Caco-2 (cell line): ENCODE data around the gene C13orf42. TPM values are rescaled to one million over a fixed set of nuclear protein-coding genes. Genes with fewer than 3 reads are reported as not detected.

Source experiments
- BruUV-seq: library from RNA; stranded (reverse); fragments of 400-500 nt; replicated peaks from 2 replicates; lab custom pipeline; 2021; lab: Mats Ljungman, UMichigan
- CTCF ChIA-PET: fragments of 300-600 bp; sonication (Branson Sonifier 250); formaldehyde crosslinking; loops from one replicate; lab custom pipeline; 2022; ENCODE audit warnings: antibody characterized with exemption; lab: Charles Lee
- POLR2A ChIA-PET: fragments of 300-600 bp; sonication (Branson Sonifier 250); formaldehyde crosslinking; loops from one replicate; lab custom pipeline; 2022; ENCODE audit warnings: antibody characterized with exemption; lab: Charles Lee
- DNase-seq, 2 experiments: peaks; one replicate each; pipeline versions ENCODE4 v3.0.0 to v3.0.0-alpha.2; 2020 to 2022
- H3K27me3 ChIP-seq: replicated peaks from 2 replicates; pipeline ENCODE4 v1.6.0; 2011; ENCODE audit warnings: low read length; ENCODE audit not compliant: control insufficient read depth, insufficient read depth
- H3K36me3 ChIP-seq: 2 replicates; pipeline ENCODE4 v1.5.1; 2011; ENCODE audit warnings: low read length; ENCODE audit not compliant: control insufficient read depth, insufficient read depth
- H3K4me1 ChIP-seq: fragments of 250-450 bp; sonication (Bioruptor Pico); 2 replicates; pipeline ENCODE4 v1.5.1; 2020; ENCODE audit warnings: mild to moderate bottlenecking
- H3K4me3 ChIP-seq: 2 replicates; pipeline ENCODE4 v1.5.1; 2011; ENCODE audit warnings: low read depth, mild to moderate bottlenecking, control low read depth, low read length
- H3K9me3 ChIP-seq: fragments of 250-450 bp; sonication (Bioruptor Pico); 2 replicates; pipeline ENCODE4 v1.5.1; 2020; ENCODE audit warnings: mild to moderate bottlenecking, moderate library complexity
- H3K27ac Mint-ChIP-seq: one replicate; pipeline ENCODE4 v1.8.0; 2022; ENCODE audit warnings: mixed read lengths; ENCODE audit not compliant: unreplicated experiment
- H3K27me3 Mint-ChIP-seq: one replicate; pipeline ENCODE4 v1.8.0; 2022; ENCODE audit warnings: mixed read lengths; ENCODE audit not compliant: insufficient read depth, unreplicated experiment
- H3K36me3 Mint-ChIP-seq: one replicate; pipeline ENCODE4 v1.8.0; 2022; ENCODE audit warnings: mild to moderate bottlenecking, mixed read lengths; ENCODE audit not compliant: insufficient read depth, unreplicated experiment
- H3K4me1 Mint-ChIP-seq: one replicate; pipeline ENCODE4 v1.8.0; 2022; ENCODE audit warnings: low read depth, mixed read lengths; ENCODE audit not compliant: unreplicated experiment
- H3K4me3 Mint-ChIP-seq: one replicate; pipeline ENCODE4 v1.8.0; 2022; ENCODE audit warnings: mild to moderate bottlenecking, moderate library complexity, mixed read lengths; ENCODE audit not compliant: unreplicated experiment
- H3K9me3 Mint-ChIP-seq: one replicate; pipeline ENCODE4 v1.8.0; 2022; ENCODE audit warnings: mixed read lengths; ENCODE audit not compliant: unreplicated experiment
- CTCF ChIP-seq, 2 experiments: fragments of 200-600 bp in 1 of 2; IDR thresholded peaks; 1 replicate in 1 of 2; 2 replicates in 1 of 2; pipeline versions ENCODE4 v1.5.1 to v1.8.0; 2011 to 2022; ENCODE audit warnings: antibody characterized with exemption in 1 of 2, control low read depth in 1 of 2, inconsistent platforms in 1 of 2, low read depth in 1 of 2, low read length in 1 of 2, mild to moderate bottlenecking in 1 of 2, moderate library complexity in 1 of 2; ENCODE audit not compliant: insufficient read depth in 1 of 2, severe bottlenecking in 1 of 2, unreplicated experiment in 1 of 2
- intact Hi-C: fragments of 100-400 bp; cut with micrococcal nuclease; formaldehyde crosslinking; loops from one replicate; pipeline ENCODE4 v1.10.0; 2022; ENCODE audit not compliant: unreplicated experiment
- total RNA-seq: library from RNA; stranded (reverse); gene quantifications from 2 replicates; pipeline ENCODE4 v1.2.3, GENCODE V29; 2022

C13orf42 gene
- total RNA-seq, 1 experiment from 2014 or later = not detected

- no TSS peak for BruUV-seq
- H3K36me3 Mint-ChIP-seq = no peaks in the 10 kb centered on the region
- peaks cover 6% of the 10 kb centered on the region for H3K9me3 Mint-ChIP-seq
- no peak overlapping the region for H3K27ac Mint-ChIP-seq
- intact Hi-C loops = no loop called here
- H3K4me1 Mint-ChIP-seq = no peaks in the 10 kb centered on the region
- no peaks in the 10 kb centered on the region for H3K9me3 ChIP-seq
- TF ChIP-seq CTCF (IDR thresholded peaks at IDR 0.05; ENCODE audit: insufficient read depth in 1 of 2, low read depth in 1 of 2, low read length in 1 of 2, severe bottlenecking in 1 of 2, unreplicated experiment in 1 of 2) = no peak
- ChIA-PET CTCF (no interaction called here), POLR2A (no interaction called here)
- DNase-seq = no peak
- H3K27me3 ChIP-seq = no peaks in the 10 kb centered on the region
- H3K27me3 Mint-ChIP-seq = no peaks in the 10 kb centered on the region
- no peak overlapping the region for H3K4me3 ChIP-seq
- no peaks in the 10 kb centered on the region for H3K36me3 ChIP-seq
- H3K4me3 Mint-ChIP-seq = no peak overlapping the region
- H3K4me1 ChIP-seq = no peaks in the 10 kb centered on the region
Observed at GRCh38 chr13:51112771-51113170, 1.7 kb upstream of the C13orf42 start.

GRCh38 chr13:51111997-51112396 lies 923 bp upstream of the C13orf42 start:
- TF ChIP-seq CTCF (IDR thresholded peaks at IDR 0.05; ENCODE audit: insufficient read depth in 1 of 2, low read depth in 1 of 2, low read length in 1 of 2, severe bottlenecking in 1 of 2, unreplicated experiment in 1 of 2) = no peak
- Mint-ChIP-seq H3K4me1 (no peaks in the 10 kb centered on the region), H3K27me3 (no peaks in the 10 kb centered on the region), H3K4me3 (no peak overlapping the region), H3K9me3 (no peaks in the 10 kb centered on the region), H3K27ac (no peak overlapping the region), H3K36me3 (no peaks in the 10 kb centered on the region)
- intact Hi-C loops = no loop called here
- no peaks in the 10 kb centered on the region for H3K36me3 ChIP-seq
- no peaks in the 10 kb centered on the region for H3K9me3 ChIP-seq
- ChIA-PET CTCF (interaction anchor here (0.5 to 1.6 kb wide), 2 partner anchors 14 to 243 kb away, joined by 3 to 4 read pairs; no protein-coding TSS in a partner anchor), POLR2A (no interaction called here)
- BruUV-seq = no TSS peak
- H3K27me3 ChIP-seq = no peaks in the 10 kb centered on the region
- H3K4me3 ChIP-seq = no peak overlapping the region
- no peaks in the 10 kb centered on the region for H3K4me1 ChIP-seq
- DNase-seq = no peak

GRCh38 chr13:51107996-51108395 lies 3.1 kb downstream of the C13orf42 start:
- no peak for TF ChIP-seq CTCF (IDR thresholded peaks at IDR 0.05; ENCODE audit: insufficient read depth in 1 of 2, low read depth in 1 of 2, low read length in 1 of 2, severe bottlenecking in 1 of 2, unreplicated experiment in 1 of 2)
- H3K36me3 ChIP-seq = no peaks in the 10 kb centered on the region
- H3K4me1 ChIP-seq = no peaks in the 10 kb centered on the region
- POLR2A ChIA-PET = no interaction called here
- intact Hi-C loops = no loop called here
- no peak overlapping the region for H3K4me3 ChIP-seq
- H3K4me3 Mint-ChIP-seq = no peak overlapping the region
- no peaks in the 10 kb centered on the region for H3K4me1 Mint-ChIP-seq
- H3K27me3 Mint-ChIP-seq = peaks cover 3% of the 10 kb centered on the region
- CTCF ChIA-PET = no interaction called here
- no peak for DNase-seq
- no peaks in the 10 kb centered on the region for H3K36me3 Mint-ChIP-seq
- H3K9me3 ChIP-seq = no peaks in the 10 kb centered on the region
- no peaks in the 10 kb centered on the region; the same call in 1 of the 2 replicates for H3K27me3 ChIP-seq
- BruUV-seq = no TSS peak
- H3K27ac Mint-ChIP-seq = no peak overlapping the region
- no peaks in the 10 kb centered on the region for H3K9me3 Mint-ChIP-seq
